ENCODE data around the gene APIP. TPM values are rescaled to one million over a fixed set of nuclear protein-coding genes. Genes with fewer than 3 reads are reported as not detected.

The APIP gene
- total and polyA plus RNA-seq, 12 donors, result 17.2 to 34.9 (median 31.1) TPM

GRCh38 chr11:34962034-34962433 lies 45.9 kb upstream of the APIP start:
- TF ChIP-seq, protein P1, sequence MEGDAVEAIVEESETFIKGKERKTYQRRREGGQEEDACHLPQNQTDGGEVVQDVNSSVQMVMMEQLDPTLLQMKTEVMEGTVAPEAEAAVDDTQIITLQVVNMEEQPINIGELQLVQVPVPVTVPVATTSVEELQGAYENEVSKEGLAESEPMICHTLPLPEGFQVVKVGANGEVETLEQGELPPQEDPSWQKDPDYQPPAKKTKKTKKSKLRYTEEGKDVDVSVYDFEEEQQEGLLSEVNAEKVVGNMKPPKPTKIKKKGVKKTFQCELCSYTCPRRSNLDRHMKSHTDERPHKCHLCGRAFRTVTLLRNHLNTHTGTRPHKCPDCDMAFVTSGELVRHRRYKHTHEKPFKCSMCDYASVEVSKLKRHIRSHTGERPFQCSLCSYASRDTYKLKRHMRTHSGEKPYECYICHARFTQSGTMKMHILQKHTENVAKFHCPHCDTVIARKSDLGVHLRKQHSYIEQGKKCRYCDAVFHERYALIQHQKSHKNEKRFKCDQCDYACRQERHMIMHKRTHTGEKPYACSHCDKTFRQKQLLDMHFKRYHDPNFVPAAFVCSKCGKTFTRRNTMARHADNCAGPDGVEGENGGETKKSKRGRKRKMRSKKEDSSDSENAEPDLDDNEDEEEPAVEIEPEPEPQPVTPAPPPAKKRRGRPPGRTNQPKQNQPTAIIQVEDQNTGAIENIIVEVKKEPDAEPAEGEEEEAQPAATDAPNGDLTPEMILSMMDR (IDR thresholded peaks at IDR 0.05), result no peak
- Histone ChIP-seq H3K27me3 (no peaks in the 10 kb centered on the region), H3K9me3 (no peaks in the 10 kb centered on the region), H3K36me3 (peaks cover 0 to 62% (median 10%) of the 10 kb centered on the region in 9 donors), H3K4me1 (peaks cover 0 to 20% (median 4%) of the 10 kb centered on the region in 9 donors), H3K27ac (no peak overlapping the region), H3K4me3 (no peak overlapping the region)
- no peak for ATAC-seq
- no peak for DNase-seq
- intact Hi-C loops (cut with DNase I), result no loop called here

- H3K9me3 ChIP-seq, result no peaks in the 10 kb centered on the region
- no peak for ATAC-seq
- peaks cover 0 to 53% (median 4%) of the 10 kb centered on the region in 9 donors for H3K36me3 ChIP-seq
- peaks cover 0 to 20% (median 4%) of the 10 kb centered on the region in 9 donors for H3K4me1 ChIP-seq
- 52 to 57% methylated on average over 4 of the region's 4 CpGs for WGBS, 2 donors
- intact Hi-C loops (cut with DNase I), result no loop called here
- no peak overlapping the region for H3K4me3 ChIP-seq
- no peak overlapping the region for H3K27ac ChIP-seq
- peak; percentile 12 to 22 for DNase-seq
- TF ChIP-seq, protein P1 (IDR thresholded peaks at IDR 0.05), result no peak
- H3K27me3 ChIP-seq, result no peaks in the 10 kb centered on the region
Measured at GRCh38 chr11:34960277-34960676, 44.1 kb upstream of the APIP start.

DNA sequence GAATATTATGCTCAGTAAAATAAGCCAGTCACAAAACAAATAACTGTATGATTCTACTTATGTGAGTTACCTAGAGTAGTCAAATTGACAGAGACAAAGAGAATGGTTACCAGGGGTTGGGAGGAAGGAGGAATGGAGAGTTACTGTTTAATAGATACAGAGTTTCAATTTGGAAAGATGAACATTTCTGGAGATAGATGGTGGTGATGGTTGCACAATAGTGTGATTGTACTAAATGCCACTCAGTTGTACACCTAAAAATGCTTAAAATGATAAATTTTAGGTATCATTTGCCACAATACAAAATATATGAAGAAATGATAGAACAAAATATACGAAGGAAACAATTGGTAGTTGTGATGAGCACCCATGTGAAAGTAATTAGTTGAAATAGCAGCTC lies 43.6 kb upstream of the APIP start:
- DNase-seq, result no peak
- H3K27ac ChIP-seq, result no peak overlapping the region
- H3K4me1 ChIP-seq, result peaks cover 0 to 20% (median 4%) of the 10 kb centered on the region in 9 donors
- H3K27me3 ChIP-seq, result no peaks in the 10 kb centered on the region
- no peaks in the 10 kb centered on the region for H3K9me3 ChIP-seq
- intact Hi-C loops (cut with DNase I), result no loop called here
- peaks cover 0 to 53% (median 4%) of the 10 kb centered on the region in 9 donors for H3K36me3 ChIP-seq
- TF ChIP-seq, protein P1 (IDR thresholded peaks at IDR 0.05), result no peak
- ATAC-seq, result no peak
- WGBS, 2 donors, result 94 to 95% methylated on average over 1 of the region's 1 CpG
- H3K4me3 ChIP-seq, result no peak overlapping the region

GRCh38 chr11:34957606-34958005 lies 41.4 kb upstream of the APIP start:
- TF ChIP-seq, protein P1 (IDR thresholded peaks at IDR 0.05), result no peak
- H3K27ac ChIP-seq, result no peak overlapping the region
- WGBS, 2 donors, result 97% methylated on average over 3 of the region's 3 CpGs
- H3K36me3 ChIP-seq, result peaks cover 0 to 57% (median 4%) of the 10 kb centered on the region in 9 donors
- H3K4me3 ChIP-seq, result no peak overlapping the region
- H3K27me3 ChIP-seq, result no peaks in the 10 kb centered on the region
- no peak for ATAC-seq
- H3K9me3 ChIP-seq, result no peaks in the 10 kb centered on the region
- H3K4me1 ChIP-seq, result peaks cover 0 to 19% (median 0%) of the 10 kb centered on the region in 9 donors
- intact Hi-C loops (cut with DNase I), result no loop called here
- DNase-seq, result no peak

Data from heart right ventricle (tissue), 16 donors.